Stimulated activated naive CD8-positive, alpha-beta T cell treated with anti-CD3 and anti-CD28 coated beads, Interleukin-15, Interleukin-2, amounts not matched to agents 100 ng/mL and 50 ng/mL, for 24 hours (primary cell): Measurements from ENCODE around the gene CSNK1A1.
"Not testable (repeated sequence)": the region's sequence is repeated elsewhere in the genome, so short reads cannot be mapped to it uniquely, and the experiment has no call there.

Source experiments
- H3K27ac Mint-ChIP-seq: one replicate; pipeline ENCODE4 v1.8.0; 2021; ENCODE audit warnings: mild to moderate bottlenecking, mixed read lengths
- H3K27me3 Mint-ChIP-seq: one replicate; pipeline ENCODE4 v1.8.0; 2021; ENCODE audit warnings: mixed read lengths
- H3K36me3 Mint-ChIP-seq: one replicate; pipeline ENCODE4 v1.8.0; 2021; ENCODE audit warnings: low read depth, mixed read lengths
- H3K4me1 Mint-ChIP-seq: one replicate; pipeline ENCODE4 v1.8.0; 2021; ENCODE audit warnings: low read depth, mixed read lengths
- H3K4me3 Mint-ChIP-seq: one replicate; pipeline ENCODE4 v1.8.0; 2021; ENCODE audit warnings: mild to moderate bottlenecking, mixed read lengths
- H3K9me3 Mint-ChIP-seq: one replicate; pipeline ENCODE4 v1.8.0; 2021; ENCODE audit warnings: mixed read lengths

CSNK1A1 gene

GRCh38 chr5:149581931-149582768 lies 30.9 kb upstream of the CSNK1A1 start:
- H3K27ac Mint-ChIP-seq, result no peak overlapping the region
- H3K4me3 Mint-ChIP-seq, result peak overlapping the region; percentile 58
- peaks cover 19% of the 10 kb centered on the region for H3K27me3 Mint-ChIP-seq
- no peaks in the 10 kb centered on the region for H3K9me3 Mint-ChIP-seq
- peaks cover 9% of the 10 kb centered on the region for H3K4me1 Mint-ChIP-seq
- H3K36me3 Mint-ChIP-seq, result no peaks in the 10 kb centered on the region

- Mint-ChIP-seq H3K9me3 (no peaks in the 10 kb centered on the region), H3K4me3 (peak within 1 kb of the TSS; percentile 70), H3K27me3 (peaks cover 19% of the 10 kb centered on the region), H3K36me3 (no peaks in the 10 kb centered on the region), H3K27ac (no peak within 1 kb of the TSS), H3K4me1 (peaks cover 9% of the 10 kb centered on the region)
These were observed 30.1 kb upstream of the CSNK1A1 start, which contains the start of gene ARHGEF37 for GRCh38 chr5:149581192-149581861. Gene ARHGEF37 (plus strand): TSS chr5:149581498. CDS start chr5:149597770, 16,272 bp downstream.

DNA sequence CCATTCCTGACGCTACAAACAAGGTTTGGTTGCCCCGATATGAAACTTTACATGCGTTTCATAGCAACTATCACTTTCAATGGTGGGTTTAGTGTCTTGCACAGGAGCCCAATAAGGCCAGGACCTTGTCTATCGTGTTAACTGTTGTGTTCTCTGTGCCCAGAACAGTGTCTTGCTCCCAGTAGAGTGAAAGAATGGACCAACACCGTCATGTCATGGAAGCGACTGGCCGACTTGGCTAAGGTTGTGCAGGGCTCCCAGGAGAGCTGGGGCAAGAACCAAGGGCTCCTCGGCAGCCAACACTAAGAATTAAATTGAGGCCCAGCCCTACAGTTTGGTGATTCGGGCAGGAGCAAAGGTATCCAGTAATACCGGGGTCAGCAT lies 29.6 kb upstream of the CSNK1A1 start:
- peaks cover 16% of the 10 kb centered on the region for H3K27me3 Mint-ChIP-seq
- H3K4me3 Mint-ChIP-seq, result peak overlapping the region; percentile 70
- no peaks in the 10 kb centered on the region for H3K9me3 Mint-ChIP-seq
- H3K4me1 Mint-ChIP-seq, result peaks cover 14% of the 10 kb centered on the region
- no peak overlapping the region for H3K27ac Mint-ChIP-seq
- no peaks in the 10 kb centered on the region for H3K36me3 Mint-ChIP-seq

- H3K27ac Mint-ChIP-seq, result no peak overlapping the region
- H3K4me1 Mint-ChIP-seq, result peaks cover 15% of the 10 kb centered on the region
- H3K27me3 Mint-ChIP-seq, result peaks cover 15% of the 10 kb centered on the region
- H3K36me3 Mint-ChIP-seq, result no peaks in the 10 kb centered on the region
- no peaks in the 10 kb centered on the region for H3K9me3 Mint-ChIP-seq
- H3K4me3 Mint-ChIP-seq, result no peak overlapping the region
These were observed 27.7 kb upstream of the CSNK1A1 start for GRCh38 chr5:149578896-149579295.

- H3K27me3 Mint-ChIP-seq, result peaks cover 7% of the 10 kb centered on the region
- peak overlapping the region; percentile 63 for H3K27ac Mint-ChIP-seq
- no peaks in the 10 kb centered on the region for H3K9me3 Mint-ChIP-seq
- no peak overlapping the region for H3K4me3 Mint-ChIP-seq
- H3K36me3 Mint-ChIP-seq, result no peaks in the 10 kb centered on the region
- H3K4me1 Mint-ChIP-seq, result peaks cover 15% of the 10 kb centered on the region
These were observed 24.8 kb upstream of the CSNK1A1 start for GRCh38 chr5:149576021-149576420.

- Mint-ChIP-seq H3K36me3 (no peaks in the 10 kb centered on the region), H3K4me3 (no peak overlapping the region), H3K27ac (no peak overlapping the region), H3K4me1 (peaks cover 11% of the 10 kb centered on the region), H3K9me3 (no peaks in the 10 kb centered on the region), H3K27me3 (no peaks in the 10 kb centered on the region)
These were observed 23.9 kb upstream of the CSNK1A1 start for GRCh38 chr5:149575131-149575530.

- H3K27me3 Mint-ChIP-seq, result no peaks in the 10 kb centered on the region
- no peak overlapping the region for H3K27ac Mint-ChIP-seq
- no peaks in the 10 kb centered on the region for H3K9me3 Mint-ChIP-seq
- no peak overlapping the region for H3K4me3 Mint-ChIP-seq
- H3K4me1 Mint-ChIP-seq, result peaks cover 11% of the 10 kb centered on the region
- no peaks in the 10 kb centered on the region for H3K36me3 Mint-ChIP-seq
These were observed 21.5 kb upstream of the CSNK1A1 start for GRCh38 chr5:149572576-149573231.

DNA sequence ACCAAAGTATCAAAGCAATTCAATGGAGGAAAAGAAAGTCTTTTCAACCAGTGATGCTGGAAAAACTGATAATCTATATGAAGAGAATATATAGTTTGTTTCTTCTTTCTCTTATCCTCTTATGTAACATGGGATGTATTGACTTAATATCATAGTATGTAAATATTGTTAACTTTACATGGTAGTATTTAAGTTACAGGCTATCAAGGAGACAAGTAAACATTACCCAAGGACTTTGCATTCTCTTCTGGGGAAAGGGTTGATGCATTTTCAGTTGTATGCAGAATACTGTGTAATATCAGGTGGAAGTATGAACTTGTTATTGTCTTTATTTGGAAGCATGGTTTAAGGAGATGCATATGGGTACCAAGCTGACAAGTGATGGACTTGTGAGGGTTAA lies 20.9 kb upstream of the CSNK1A1 start:
- Mint-ChIP-seq H3K27me3 (no peaks in the 10 kb centered on the region), H3K4me1 (peaks cover 11% of the 10 kb centered on the region), H3K27ac (no peak overlapping the region), H3K9me3 (no peaks in the 10 kb centered on the region), H3K36me3 (no peaks in the 10 kb centered on the region), H3K4me3 (no peak overlapping the region)

DNA sequence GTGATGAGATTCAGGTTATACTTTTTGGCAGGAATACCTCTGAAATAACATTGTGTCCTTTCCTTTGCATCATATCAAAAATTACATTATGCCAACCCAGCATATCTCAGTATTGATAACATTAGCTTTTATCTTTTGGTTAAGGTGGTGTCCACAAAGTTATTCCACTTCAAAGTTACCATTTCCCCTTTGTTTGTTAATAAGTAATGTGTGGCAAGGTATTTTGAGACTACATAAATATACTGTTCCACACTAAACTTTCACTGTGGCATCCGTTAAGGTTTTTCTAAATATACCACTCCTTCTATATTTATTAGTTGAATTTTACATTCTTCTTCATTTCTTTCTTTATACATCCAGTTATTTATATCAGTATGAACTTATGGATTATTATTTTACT lies 16.0 kb upstream of the CSNK1A1 start:
- H3K27me3 Mint-ChIP-seq, result no peaks in the 10 kb centered on the region
- no peak overlapping the region for H3K27ac Mint-ChIP-seq
- H3K9me3 Mint-ChIP-seq, result no peaks in the 10 kb centered on the region
- H3K4me3 Mint-ChIP-seq, result no peak overlapping the region
- H3K36me3 Mint-ChIP-seq, result no peaks in the 10 kb centered on the region
- peaks cover 11% of the 10 kb centered on the region for H3K4me1 Mint-ChIP-seq

DNA sequence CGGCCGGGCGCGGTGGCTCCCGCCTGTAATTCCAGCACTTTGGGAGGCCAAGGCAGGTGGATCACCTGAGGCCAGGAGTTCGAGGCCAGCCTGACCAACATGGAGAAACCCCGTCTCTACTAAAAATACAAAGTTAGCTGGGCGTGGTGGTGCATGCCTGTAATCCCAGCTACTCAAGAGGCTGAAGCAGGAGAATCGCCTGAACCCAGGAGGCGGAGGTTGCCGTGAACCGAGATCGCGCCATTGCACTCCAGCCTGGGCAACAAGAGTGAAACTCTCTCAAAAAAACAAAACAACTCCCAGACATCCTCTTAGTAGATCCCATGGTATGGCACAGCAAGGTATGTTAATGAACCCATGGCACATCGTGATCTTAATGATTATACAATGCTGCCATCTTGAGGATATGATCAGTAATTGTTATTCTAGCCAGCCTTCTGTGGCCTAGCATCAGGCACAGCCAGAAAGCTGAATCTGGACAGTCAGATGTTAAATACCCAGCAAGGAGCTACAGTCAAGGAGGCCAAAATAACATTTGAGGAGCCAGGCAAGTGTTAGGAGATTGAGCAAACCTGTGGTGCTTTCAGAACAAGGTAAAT lies 13.4 kb upstream of the CSNK1A1 start:
- H3K36me3 Mint-ChIP-seq, H3K4me3 Mint-ChIP-seq, H3K9me3 Mint-ChIP-seq, H3K27ac Mint-ChIP-seq, H3K27me3 Mint-ChIP-seq: not testable (repeated sequence)
- peaks cover 23% of the 10 kb centered on the region for H3K4me1 Mint-ChIP-seq

- no peak overlapping the region for H3K27ac Mint-ChIP-seq
- H3K4me3 Mint-ChIP-seq, result no peak overlapping the region
- peaks cover 23% of the 10 kb centered on the region for H3K4me1 Mint-ChIP-seq
- H3K36me3 Mint-ChIP-seq, result no peaks in the 10 kb centered on the region
- H3K9me3 Mint-ChIP-seq, result no peaks in the 10 kb centered on the region
- no peaks in the 10 kb centered on the region for H3K27me3 Mint-ChIP-seq
These were observed 12.2 kb upstream of the CSNK1A1 start for GRCh38 chr5:149563466-149563865.

DNA sequence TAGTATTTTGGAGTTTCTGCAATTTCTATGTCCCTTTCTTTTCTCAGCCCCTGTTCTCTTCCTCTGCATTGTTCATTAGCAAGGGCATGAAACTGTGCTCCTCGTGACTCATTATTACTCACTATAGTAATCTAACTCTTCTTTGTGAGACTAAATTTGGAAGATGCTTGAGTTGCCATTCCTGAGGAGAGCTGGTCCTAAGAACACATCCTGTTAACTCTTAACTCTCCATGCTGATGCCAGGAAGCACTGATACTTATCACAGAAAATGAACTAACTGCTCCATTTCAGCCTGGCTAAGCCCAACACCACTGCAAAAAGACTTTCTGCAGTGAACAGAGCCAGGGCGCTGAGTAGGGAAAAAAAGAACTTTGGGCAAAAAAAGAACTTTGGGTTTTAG lies 10.6 kb upstream of the CSNK1A1 start:
- H3K4me1 Mint-ChIP-seq, result peaks cover 23% of the 10 kb centered on the region
- no peak overlapping the region for H3K4me3 Mint-ChIP-seq
- H3K27ac Mint-ChIP-seq, result no peak overlapping the region
- no peaks in the 10 kb centered on the region for H3K27me3 Mint-ChIP-seq
- no peaks in the 10 kb centered on the region for H3K36me3 Mint-ChIP-seq
- no peaks in the 10 kb centered on the region for H3K9me3 Mint-ChIP-seq

DNA sequence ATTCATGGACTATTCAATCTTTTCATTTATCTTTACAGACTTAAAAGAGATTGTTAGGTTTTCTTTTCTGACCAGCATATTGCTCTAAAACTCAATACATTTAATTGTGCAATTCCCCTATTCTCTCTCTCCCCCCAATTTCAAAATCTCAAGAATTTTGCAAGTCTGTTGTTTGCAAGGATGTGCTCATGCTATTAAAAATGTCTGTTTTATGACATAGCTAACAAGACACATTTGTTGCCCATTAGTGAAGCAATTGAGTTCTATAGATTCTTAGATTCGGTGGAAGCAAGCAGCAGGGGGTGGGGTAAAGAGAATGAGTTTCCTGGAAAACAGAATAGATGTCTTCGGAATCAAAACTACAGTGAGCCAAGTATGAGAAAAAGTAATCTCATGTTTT lies 8.5 kb upstream of the CSNK1A1 start:
- Mint-ChIP-seq H3K9me3 (no peaks in the 10 kb centered on the region), H3K4me1 (peaks cover 23% of the 10 kb centered on the region), H3K27me3 (no peaks in the 10 kb centered on the region), H3K36me3 (no peaks in the 10 kb centered on the region), H3K27ac (no peak overlapping the region), H3K4me3 (no peak overlapping the region)

- H3K27me3 Mint-ChIP-seq, result no peaks in the 10 kb centered on the region
- peaks cover 23% of the 10 kb centered on the region for H3K4me1 Mint-ChIP-seq
- peaks cover 24% of the 10 kb centered on the region for H3K36me3 Mint-ChIP-seq
- H3K9me3 Mint-ChIP-seq, result no peaks in the 10 kb centered on the region
- peak overlapping the region; percentile 10 for H3K4me3 Mint-ChIP-seq
- H3K27ac Mint-ChIP-seq, result no peak overlapping the region
These were observed 1.4 kb upstream of the CSNK1A1 start for GRCh38 chr5:149552553-149553160.
